ENCODE results near the gene TRPM8.
A peak's percentile ranks its signal among the peaks of the same experiment; 100 is the strongest.

Gene TRPM8

DNA sequence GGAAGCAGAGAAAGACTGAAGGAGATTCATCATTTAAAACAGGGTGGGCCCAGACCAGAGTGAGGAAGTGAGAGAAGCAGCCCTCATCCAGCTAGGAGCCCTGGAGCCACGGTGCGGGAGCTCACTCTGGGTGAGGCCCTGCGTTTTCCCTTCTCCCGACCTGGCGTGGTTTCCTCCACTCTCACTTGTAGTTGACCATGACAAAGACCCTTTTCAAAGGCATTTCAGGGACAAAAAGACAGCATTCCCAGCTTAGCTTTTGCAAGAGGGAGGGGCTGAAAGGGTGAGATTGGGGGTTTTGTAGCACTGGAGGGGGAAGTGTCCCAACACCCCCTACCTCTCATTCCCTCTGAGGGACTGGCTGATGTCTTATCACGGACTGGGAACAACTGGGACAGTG lies 56.6 kb downstream of the TRPM8 start:
- Histone ChIP-seq H2AFZ (ENCODE audit: low read length, unreplicated experiment) (no peak overlapping the region), H3K4me1 (ENCODE audit: control insufficient read depth, insufficient read depth, low read length, unreplicated experiment) (peaks cover 22% of the 10 kb centered on the region), H3K27ac (ENCODE audit: low read depth, low read length) (no peak overlapping the region), H3K79me2 (ENCODE audit: control insufficient read depth, insufficient read depth, low read length, unreplicated experiment) (no peaks in the 10 kb centered on the region), H3K27me3 (ENCODE audit: insufficient read depth, low read length) (peaks cover 17% of the 10 kb centered on the region; the same call in 1 of the 2 replicates), H3K4me3 (ENCODE audit: low read depth, low read length) (no peak overlapping the region), H3K36me3 (ENCODE audit: insufficient read depth, low read length) (no peaks in the 10 kb centered on the region)

DNA sequence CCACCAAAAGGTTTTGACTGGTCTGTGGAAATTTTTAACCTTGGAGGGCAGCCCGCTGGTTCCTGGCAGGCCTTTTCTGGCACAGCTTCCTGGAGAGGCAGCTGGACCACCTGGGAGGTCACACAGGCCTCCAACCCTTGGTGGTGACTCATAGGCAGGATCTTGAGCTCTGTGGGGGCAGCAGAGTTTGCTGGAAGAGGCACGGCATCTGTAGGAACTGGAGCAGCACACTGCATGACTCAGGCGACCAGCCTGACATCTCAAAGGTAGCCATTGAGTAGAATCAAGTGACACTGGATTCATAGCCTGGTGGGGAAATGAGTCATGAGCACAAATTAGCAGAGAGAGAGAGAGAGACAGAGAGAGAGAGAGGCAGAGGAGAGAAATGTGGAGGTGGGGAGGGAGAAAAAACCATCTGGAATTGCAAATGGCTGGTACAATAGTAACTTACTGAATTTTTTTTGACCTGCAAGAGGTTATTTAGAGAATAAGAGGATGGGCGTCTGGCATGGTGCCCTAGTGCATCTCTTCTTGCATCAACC lies 57.4 kb downstream of the TRPM8 start:
- Histone ChIP-seq H3K4me1 (ENCODE audit: control insufficient read depth, insufficient read depth, low read length, unreplicated experiment) (peaks cover 28% of the 10 kb centered on the region), H3K4me3 (ENCODE audit: low read depth, low read length) (peak overlapping the region; percentile 12; the same call in 1 of the 2 replicates), H3K36me3 (ENCODE audit: insufficient read depth, low read length) (no peaks in the 10 kb centered on the region), H3K27me3 (ENCODE audit: insufficient read depth, low read length) (peaks cover 15% of the 10 kb centered on the region; the same call in 1 of the 2 replicates), H3K79me2 (ENCODE audit: control insufficient read depth, insufficient read depth, low read length, unreplicated experiment) (no peaks in the 10 kb centered on the region), H3K27ac (ENCODE audit: low read depth, low read length) (no peak overlapping the region), H2AFZ (ENCODE audit: low read length, unreplicated experiment) (no peak overlapping the region)

DNA sequence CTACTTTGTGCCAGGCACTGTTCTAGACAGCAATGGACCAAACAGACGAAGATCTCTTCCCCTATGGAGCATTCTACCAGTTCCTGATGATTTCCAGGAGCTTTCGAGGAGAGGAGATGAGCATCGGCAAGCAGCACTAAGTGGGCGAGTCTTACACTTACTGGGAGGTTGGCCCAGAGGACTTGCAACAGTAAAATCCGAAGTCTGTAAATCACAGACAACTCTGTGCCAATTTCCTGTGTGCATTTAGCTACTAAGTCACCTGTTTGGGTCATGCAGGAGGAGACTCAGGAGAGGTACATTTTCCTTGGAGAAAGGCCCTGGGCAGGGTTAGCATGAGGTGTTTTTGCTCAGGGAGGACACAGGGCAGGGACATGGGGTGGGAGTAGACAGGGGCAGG lies 58.9 kb downstream of the TRPM8 start:
- no peak overlapping the region for H2AFZ ChIP-seq (ENCODE audit: low read length, unreplicated experiment)

DNA sequence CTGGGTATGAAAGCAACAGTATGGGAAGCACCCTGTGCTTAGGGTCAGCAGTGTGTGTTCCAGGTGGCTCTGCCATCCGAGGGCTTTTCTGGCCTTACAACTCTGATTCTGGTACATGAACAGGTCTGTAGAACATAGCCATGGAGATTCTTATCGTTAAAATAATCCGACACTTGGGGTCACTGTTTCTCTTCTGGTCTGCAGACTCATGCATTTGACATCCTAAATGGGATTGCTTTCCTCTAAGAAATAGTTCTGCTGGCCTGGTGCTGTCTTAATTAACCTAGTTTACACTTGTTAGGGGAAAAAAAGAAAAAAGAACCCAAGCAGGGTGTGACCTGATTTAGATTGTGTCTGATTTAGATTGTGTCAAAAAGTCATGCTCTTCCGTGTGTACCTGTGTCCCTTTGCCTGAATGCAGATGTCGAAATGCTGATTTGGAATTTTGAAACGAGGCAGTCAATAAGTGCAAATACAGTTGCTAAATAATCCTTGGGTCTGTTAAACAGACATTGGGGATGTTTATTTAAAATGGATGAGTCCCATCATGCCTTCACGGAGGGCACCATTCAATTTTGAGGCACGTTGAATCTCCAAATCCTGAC lies 59.6 kb downstream of the TRPM8 start:
- Histone ChIP-seq H3K36me3 (ENCODE audit: insufficient read depth, low read length) (no peaks in the 10 kb centered on the region), H3K4me1 (ENCODE audit: control insufficient read depth, insufficient read depth, low read length, unreplicated experiment) (peaks cover 40% of the 10 kb centered on the region), H3K79me2 (ENCODE audit: control insufficient read depth, insufficient read depth, low read length, unreplicated experiment) (no peaks in the 10 kb centered on the region), H3K27ac (ENCODE audit: low read depth, low read length) (no peak overlapping the region), H3K4me3 (ENCODE audit: low read depth, low read length) (no peak overlapping the region), H2AFZ (ENCODE audit: low read length, unreplicated experiment) (no peak overlapping the region), H3K27me3 (ENCODE audit: insufficient read depth, low read length) (no peaks in the 10 kb centered on the region)

More for the DNA sequence above, 58.9 kb downstream of the TRPM8 start:
- H3K27me3 ChIP-seq (ENCODE audit: insufficient read depth, low read length), result peaks cover 2% of the 10 kb centered on the region; the same call in 1 of the 2 replicates
- H3K4me1 ChIP-seq (ENCODE audit: control insufficient read depth, insufficient read depth, low read length, unreplicated experiment), result peaks cover 36% of the 10 kb centered on the region
- no peaks in the 10 kb centered on the region for H3K36me3 ChIP-seq (ENCODE audit: insufficient read depth, low read length)
- no peak overlapping the region for H3K4me3 ChIP-seq (ENCODE audit: low read depth, low read length)
- H3K79me2 ChIP-seq (ENCODE audit: control insufficient read depth, insufficient read depth, low read length, unreplicated experiment), result no peaks in the 10 kb centered on the region
- no peak overlapping the region for H3K27ac ChIP-seq (ENCODE audit: low read depth, low read length)

DNA sequence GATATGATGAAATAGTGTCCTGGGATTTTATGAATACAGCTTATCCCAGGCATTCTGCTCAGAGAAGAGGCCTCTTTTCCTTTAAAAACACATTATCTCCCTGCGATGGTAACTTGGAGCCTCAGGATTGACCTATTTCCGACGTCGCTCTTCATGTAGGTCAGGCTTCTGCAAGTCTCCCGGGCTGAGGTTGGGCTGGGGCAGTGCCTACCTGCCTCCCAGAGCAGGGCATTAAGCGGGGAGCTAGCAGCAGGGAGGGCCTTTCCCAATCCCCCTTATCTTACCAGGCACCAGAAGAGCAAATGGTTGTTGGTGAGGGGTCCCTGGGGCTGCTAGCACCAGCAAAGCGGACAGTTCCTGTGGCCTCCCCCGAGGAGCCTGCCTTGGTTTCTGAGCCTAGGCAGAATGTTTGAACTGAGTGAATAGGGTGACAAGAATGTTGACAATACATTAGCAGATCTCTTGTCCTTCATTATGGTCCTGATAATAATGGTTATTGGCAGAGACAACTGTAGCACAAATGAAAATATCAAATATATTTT lies 60.2 kb downstream of the TRPM8 start:
- H3K4me3 ChIP-seq (ENCODE audit: low read depth, low read length), result no peak overlapping the region
- no peaks in the 10 kb centered on the region for H3K27me3 ChIP-seq (ENCODE audit: insufficient read depth, low read length)
- H3K79me2 ChIP-seq (ENCODE audit: control insufficient read depth, insufficient read depth, low read length, unreplicated experiment), result no peaks in the 10 kb centered on the region
- no peaks in the 10 kb centered on the region for H3K36me3 ChIP-seq (ENCODE audit: insufficient read depth, low read length)
- peaks cover 46% of the 10 kb centered on the region for H3K4me1 ChIP-seq (ENCODE audit: control insufficient read depth, insufficient read depth, low read length, unreplicated experiment)
- H2AFZ ChIP-seq (ENCODE audit: low read length, unreplicated experiment), result no peak overlapping the region
- H3K27ac ChIP-seq (ENCODE audit: low read depth, low read length), result no peak overlapping the region

DNA sequence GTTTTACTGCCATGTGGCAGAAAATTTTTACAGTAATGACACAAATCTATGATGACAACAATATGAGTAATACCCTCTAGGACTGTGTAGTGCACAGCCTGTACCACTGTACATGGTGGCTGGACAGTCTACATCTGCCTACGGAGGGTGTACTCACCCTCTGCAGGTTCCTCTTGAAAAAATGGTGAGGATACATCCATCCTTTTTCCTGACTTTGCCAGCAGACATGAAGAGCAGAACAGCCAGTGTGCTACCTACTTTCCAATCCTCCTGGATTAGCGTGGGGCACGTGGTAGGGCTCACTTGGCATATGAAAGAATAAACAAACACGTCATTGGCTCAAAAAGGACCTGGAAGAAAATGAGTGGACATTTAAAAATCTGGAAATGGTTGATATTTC lies 62.6 kb downstream of the TRPM8 start:
- Histone ChIP-seq H2AFZ (ENCODE audit: low read length, unreplicated experiment) (no peak overlapping the region), H3K27ac (ENCODE audit: low read depth, low read length) (no peak overlapping the region), H3K4me1 (ENCODE audit: control insufficient read depth, insufficient read depth, low read length, unreplicated experiment) (peaks cover 44% of the 10 kb centered on the region)

DNA sequence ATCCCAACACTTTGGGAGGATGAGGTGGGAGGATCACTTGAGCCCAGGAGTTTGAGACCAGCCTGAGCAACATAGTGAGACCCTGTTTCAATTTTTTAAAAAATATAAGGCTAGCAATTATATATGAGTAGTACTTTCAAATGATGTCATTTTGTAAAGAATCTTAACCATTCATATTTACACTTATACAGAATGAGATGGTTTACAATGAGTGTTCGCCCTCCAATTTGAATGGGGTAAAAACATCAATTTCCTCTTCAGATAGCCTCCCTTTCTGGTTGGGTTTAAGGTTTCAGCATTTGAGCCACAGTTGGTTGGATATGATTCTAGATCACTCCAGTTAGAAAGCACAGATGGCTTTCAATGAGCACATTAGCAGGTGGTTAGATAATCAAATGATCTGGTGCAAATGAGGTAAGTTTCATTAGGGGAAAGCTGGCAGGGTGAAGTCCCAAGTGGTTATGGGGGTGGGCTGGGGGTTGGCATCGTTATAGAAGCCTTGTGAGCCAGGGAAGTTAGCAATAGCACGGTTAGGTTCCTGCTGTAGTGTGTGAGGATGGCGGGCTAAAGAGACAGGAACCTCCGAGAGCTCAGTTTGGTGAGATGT lies 63.9 kb downstream of the TRPM8 start:
- no peaks in the 10 kb centered on the region for H3K36me3 ChIP-seq (ENCODE audit: insufficient read depth, low read length)
- H2AFZ ChIP-seq (ENCODE audit: low read length, unreplicated experiment), result no peak overlapping the region
- H3K27ac ChIP-seq (ENCODE audit: low read depth, low read length), result no peak overlapping the region
- no peaks in the 10 kb centered on the region for H3K27me3 ChIP-seq (ENCODE audit: insufficient read depth, low read length)
- H3K4me3 ChIP-seq (ENCODE audit: low read depth, low read length), result no peak overlapping the region
- peaks cover 32% of the 10 kb centered on the region for H3K4me1 ChIP-seq (ENCODE audit: control insufficient read depth, insufficient read depth, low read length, unreplicated experiment)
- no peaks in the 10 kb centered on the region for H3K79me2 ChIP-seq (ENCODE audit: control insufficient read depth, insufficient read depth, low read length, unreplicated experiment)

More for the DNA sequence above, 62.6 kb downstream of the TRPM8 start:
- H3K79me2 ChIP-seq (ENCODE audit: control insufficient read depth, insufficient read depth, low read length, unreplicated experiment), result no peaks in the 10 kb centered on the region
- H3K36me3 ChIP-seq (ENCODE audit: insufficient read depth, low read length), result no peaks in the 10 kb centered on the region
- H3K4me3 ChIP-seq (ENCODE audit: low read depth, low read length), result no peak overlapping the region
- no peaks in the 10 kb centered on the region for H3K27me3 ChIP-seq (ENCODE audit: insufficient read depth, low read length)

DNA sequence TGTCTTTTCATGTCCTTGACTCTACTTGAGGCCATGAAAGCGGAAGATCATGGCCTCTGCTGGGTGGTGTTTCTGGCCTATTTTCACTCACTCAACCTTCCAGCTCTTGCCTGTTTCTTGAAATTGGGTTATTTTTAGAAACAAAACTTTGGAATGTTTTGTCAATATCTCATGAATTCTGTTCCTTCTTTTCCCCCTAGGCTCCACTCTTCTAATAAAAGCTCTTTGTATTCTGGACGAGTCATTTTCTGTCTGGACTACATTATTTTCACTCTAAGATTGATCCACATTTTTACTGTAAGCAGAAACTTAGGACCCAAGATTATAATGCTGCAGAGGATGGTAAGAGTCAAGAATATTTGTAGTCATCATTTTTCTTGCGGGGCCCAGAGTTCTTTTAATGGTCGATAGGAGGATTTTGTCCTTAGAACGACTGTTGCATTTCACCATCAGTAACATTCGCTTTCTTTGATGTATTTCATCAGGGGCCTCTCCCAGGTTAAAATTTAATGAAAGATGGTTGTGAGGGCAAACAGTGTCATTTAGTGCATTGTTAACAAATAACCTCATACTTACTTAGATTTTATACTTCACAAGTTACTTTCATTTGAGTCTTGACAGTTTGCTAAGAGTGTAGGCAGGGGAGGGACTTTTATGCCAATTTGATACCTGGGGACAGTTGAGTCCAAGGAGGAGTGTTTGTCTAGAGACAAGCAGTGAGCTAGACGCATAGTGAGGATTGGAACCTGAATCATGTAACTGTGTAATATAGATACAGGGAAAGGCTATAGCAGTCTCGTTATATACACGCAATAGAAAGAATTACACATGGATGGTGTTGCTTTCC lies 64.6 kb downstream of the TRPM8 start:
- H3K27me3 ChIP-seq (ENCODE audit: insufficient read depth, low read length), result no peaks in the 10 kb centered on the region
- H3K4me3 ChIP-seq (ENCODE audit: low read depth, low read length), result no peak overlapping the region
- no peak overlapping the region for H2AFZ ChIP-seq (ENCODE audit: low read length, unreplicated experiment)
- H3K36me3 ChIP-seq (ENCODE audit: insufficient read depth, low read length), result no peaks in the 10 kb centered on the region
- H3K27ac ChIP-seq (ENCODE audit: low read depth, low read length), result peak overlapping the region; percentile 29
- peaks cover 31% of the 10 kb centered on the region for H3K4me1 ChIP-seq (ENCODE audit: control insufficient read depth, insufficient read depth, low read length, unreplicated experiment)
- H3K79me2 ChIP-seq (ENCODE audit: control insufficient read depth, insufficient read depth, low read length, unreplicated experiment), result no peaks in the 10 kb centered on the region

DNA sequence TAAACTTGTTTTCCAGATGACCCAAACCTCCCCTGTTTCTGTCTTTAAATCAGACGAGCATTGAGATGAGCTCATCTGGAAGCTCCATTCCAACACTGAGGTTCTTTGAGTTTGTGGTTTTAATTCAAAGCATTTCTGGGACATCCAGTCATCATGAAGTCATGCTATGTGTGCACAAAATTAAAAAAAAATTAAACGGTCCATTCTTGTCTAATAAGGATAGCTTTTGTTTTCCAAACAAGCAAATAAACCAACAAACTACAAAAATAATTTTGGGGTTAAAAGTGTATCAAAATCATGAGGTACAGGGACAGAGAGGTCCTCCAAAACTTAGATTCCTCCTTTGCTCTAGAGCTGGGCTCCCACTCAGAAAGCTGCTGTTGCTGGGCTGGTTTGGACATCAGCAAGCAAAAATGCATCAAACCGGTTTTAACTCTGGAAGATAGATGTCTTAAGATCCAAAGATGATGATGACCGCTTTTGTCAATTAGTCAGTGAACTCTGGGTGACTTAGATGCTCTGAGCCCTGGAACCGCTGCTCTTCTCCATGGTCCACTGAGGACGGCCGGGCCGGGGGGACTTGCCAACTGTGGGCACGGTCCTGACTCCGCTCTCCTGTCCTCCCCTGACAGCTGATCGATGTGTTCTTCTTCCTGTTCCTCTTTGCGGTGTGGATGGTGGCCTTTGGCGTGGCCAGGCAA lies 65.4 kb downstream of the TRPM8 start:
- no peak overlapping the region for H2AFZ ChIP-seq (ENCODE audit: low read length, unreplicated experiment)
- peaks cover 31% of the 10 kb centered on the region for H3K4me1 ChIP-seq (ENCODE audit: control insufficient read depth, insufficient read depth, low read length, unreplicated experiment)
- no peak overlapping the region for H3K4me3 ChIP-seq (ENCODE audit: low read depth, low read length)
- H3K36me3 ChIP-seq (ENCODE audit: insufficient read depth, low read length), result no peaks in the 10 kb centered on the region
- H3K79me2 ChIP-seq (ENCODE audit: control insufficient read depth, insufficient read depth, low read length, unreplicated experiment), result no peaks in the 10 kb centered on the region
- no peaks in the 10 kb centered on the region for H3K27me3 ChIP-seq (ENCODE audit: insufficient read depth, low read length)
- peak overlapping the region; percentile 29 for H3K27ac ChIP-seq (ENCODE audit: low read depth, low read length)

DNA sequence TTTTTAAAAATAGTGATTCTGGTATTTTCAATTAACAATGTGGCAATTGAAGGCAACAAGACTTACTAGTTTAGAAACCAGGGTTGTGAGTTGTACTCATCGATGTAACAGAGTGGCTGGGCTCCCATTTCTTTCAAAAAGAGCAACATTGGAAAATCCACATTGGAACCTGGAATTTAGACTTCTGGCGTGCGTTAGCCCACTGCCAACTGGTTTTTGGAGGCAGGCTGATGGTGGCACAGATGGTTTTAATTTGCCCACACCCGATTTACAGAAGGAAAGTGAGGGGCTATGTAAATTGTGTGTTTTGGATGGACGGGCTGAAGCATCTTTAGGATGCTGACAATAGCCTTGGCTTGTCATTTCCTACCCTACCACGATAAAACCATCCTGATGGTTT lies 66.3 kb downstream of the TRPM8 start:
- no peak overlapping the region for H3K4me3 ChIP-seq (ENCODE audit: low read depth, low read length)
- peaks cover 31% of the 10 kb centered on the region for H3K4me1 ChIP-seq (ENCODE audit: control insufficient read depth, insufficient read depth, low read length, unreplicated experiment)
- H3K27ac ChIP-seq (ENCODE audit: low read depth, low read length), result no peak overlapping the region
- no peaks in the 10 kb centered on the region for H3K79me2 ChIP-seq (ENCODE audit: control insufficient read depth, insufficient read depth, low read length, unreplicated experiment)
- no peaks in the 10 kb centered on the region for H3K27me3 ChIP-seq (ENCODE audit: insufficient read depth, low read length)
- H2AFZ ChIP-seq (ENCODE audit: low read length, unreplicated experiment), result no peak overlapping the region
- no peaks in the 10 kb centered on the region for H3K36me3 ChIP-seq (ENCODE audit: insufficient read depth, low read length)
